Pancreas (tissue), 10 donors: ENCODE measurements around the gene DTL. TPM values are rescaled to one million over a fixed set of nuclear protein-coding genes. Genes with fewer than 3 reads are reported as not detected.
"Not testable (repeated sequence)": the region's sequence is repeated elsewhere in the genome, so short reads cannot be mapped to it uniquely, and the experiment has no call there.

Source experiments
- ATAC-seq, 4 donors: fragments of 200-7000 bp; cut with Tn5 transposase; one replicate each; pipeline versions ENCODE4 v1.8.0 to v1.9.1; 2020; ENCODE audit warnings: mild to moderate bottlenecking in 4 of 4, moderate library complexity in 4 of 4
- DNase-seq, 6 donors: peaks; one replicate each; pipeline ENCODE4 v3.0.0-alpha.2; 2020
- FAIRE-seq: peaks from 2 replicates; lab custom pipeline; 2012; peaks lifted over from hg19 to GRCh38; lab: Jason Lieb, UNC
- H3K27ac ChIP-seq, 4 donors: fragments of 200-600 bp; sonication (generic); 1 replicate in 3 of 4; 2 replicates in 1 of 4; pipeline versions ENCODE4 v1.5.0 to v1.8.0; 2020
- H3K27me3 ChIP-seq, 4 donors: fragments of 200-600 bp; one replicate each; pipeline ENCODE4 v1.8.0; 2021
- H3K36me3 ChIP-seq, 3 donors: fragments of 200-600 bp; sonication (generic) in 1 of 3; one replicate each; pipeline versions ENCODE4 v1.5.0 to v1.8.0; 2020 to 2021
- H3K4me1 ChIP-seq, 3 donors: fragments of 200-600 bp; one replicate each; pipeline ENCODE4 v1.8.0; 2021
- H3K4me3 ChIP-seq, 4 donors: fragments of 200-600 bp; sonication (generic) in 2 of 4; one replicate each; pipeline versions ENCODE4 v1.5.0 to v1.8.0; 2020 to 2021
- H3K9me3 ChIP-seq, 4 donors: fragments of 200-600 bp; one replicate each; pipeline ENCODE4 v1.8.0; 2021
- CTCF ChIP-seq, 4 donors: fragments of 200-600 bp; sonication (generic) in 3 of 4; IDR thresholded peaks; one replicate each; pipeline versions ENCODE4 v1.5.0 to v1.8.0; 2021; ENCODE audit warnings: antibody characterized with exemption in 4 of 4
- WGBS, 2 donors: extraction: QIAGEN DNeasy Blood & Tissue Kit; methylation state at CpG; one replicate each; pipeline ENCODE4 v1.1.7; 2013; 5-methylcytosine and 5-hydroxymethylcytosine counted together
- intact Hi-C, 3 donors: fragments of 100-400 bp; cut with DNase I; formaldehyde crosslinking; loops; one replicate each; pipeline versions ENCODE4 v1.11.1 to v1.14.2; 2022
- polyA plus RNA-seq, 2 donors: library from polyadenylated mRNA; stranded (reverse); fragments of 200-250 nt; gene quantifications; one replicate each; pipeline ENCODE4 v1.2.3, GENCODE V29; 2013
- total RNA-seq, 6 donors: library from RNA; stranded (reverse); fragmentation: NEBNext Ultra II Directional in 4 of 6; extraction: Animal tissue kit (Norgen Biotek cat#: 25700) in 4 of 6; gene quantifications; one replicate each; pipeline versions ENCODE4 v1.2.1 to v1.2.4, GENCODE V29; 2021 to 2023
- donor health status: healthy with polysubstance abuse.
- donor health status: DM: no; HTN: no; CAD: no; lungs with moderate emphysema.
- donor health status: DM: no; HTN: no; CAD: no.
- donor health status: control.
- donor health status: control.
- donor health status: Bipolar disorder and iron deficiency.
- donor health status: DM: yes; HTN: yes; CAD: no.
- donor health status: DM: no; HTN: no; CAD: no.
- donor health status: DM: no; HTN: no; CAD: no.
- donor health status: DM: yes; HTN: yes; CAD: no.

The DTL gene
- total RNA-seq = 1 to 10 TPM in 1 of 6 donors, under 1 TPM in 5; 0.05 to 1.1 (median 0.49) TPM
- under 1 TPM; 0.19 to 0.87 TPM for polyA plus RNA-seq

DNA sequence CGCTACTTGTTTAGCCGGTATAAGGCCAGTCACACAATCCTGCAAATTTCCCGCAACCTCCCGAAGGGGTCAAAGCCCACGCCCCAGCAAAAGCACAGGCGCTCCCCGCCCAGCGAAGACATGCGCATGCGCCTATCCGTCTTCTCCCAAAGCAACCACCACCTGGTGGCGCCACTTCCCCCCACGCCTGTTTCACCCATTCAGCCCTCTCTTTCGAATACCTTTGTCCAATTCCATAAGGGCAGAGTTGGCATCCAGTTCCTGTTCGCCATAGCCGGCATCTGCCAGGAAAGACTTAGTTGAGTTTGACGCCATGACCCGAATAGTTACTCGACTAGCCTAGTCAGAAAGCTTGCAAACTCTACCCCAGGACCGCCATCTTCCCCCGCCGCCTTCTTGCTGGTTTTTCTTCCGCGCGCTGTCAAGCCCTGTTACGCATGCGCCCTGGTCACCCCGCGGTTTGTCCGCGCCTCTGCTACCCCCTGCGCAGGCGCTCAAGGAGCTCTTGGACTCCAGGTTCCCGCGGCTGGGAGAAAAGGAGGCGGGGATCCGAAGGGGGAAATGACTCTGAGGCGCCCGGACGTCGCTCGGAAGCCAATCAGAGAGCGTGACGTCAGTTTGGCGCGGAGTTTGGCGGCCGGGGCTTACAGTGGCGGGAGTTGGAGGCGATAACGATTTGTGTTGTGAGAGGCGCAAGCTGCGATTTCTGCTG lies at the start of gene DTL, which contains the start of gene INTS7:
DTL (plus strand) TSS at position 626 of the 712 bp plus-strand sequence. CDS start 143 bp downstream, outside the sequence.
INTS7 (minus strand) TSS at position 435 of the 712 bp plus-strand sequence; CDS start at position 315, 120 bp downstream.
- Histone ChIP-seq H3K36me3 (no peaks in the 10 kb centered on the region), H3K27ac (peak within 1 kb of the TSS; percentile 71 to 88 (median 80)), H3K27me3 (no peaks in the 10 kb centered on the region), H3K4me3 (peak within 1 kb of the TSS; percentile 38 to 65 (median 46)), H3K4me1 (peaks cover 0 to 18% (median 4%) of the 10 kb centered on the region in 3 donors), H3K9me3 (no peaks in the 10 kb centered on the region)
- FAIRE-seq (peak; percentile 95), ATAC-seq (peak; percentile 91 to 97 (median 96)), DNase-seq (peak; percentile 98 to 100 (median 99))
- WGBS, 2 donors = 0% methylated on average over 53 of the region's 53 CpGs
- intact Hi-C loops = loop anchor here in 1 of 3 donors (10.0 kb wide), 1 partner anchor 350 kb away; no protein-coding TSS in a partner anchor
- peak; percentile 75 to 92 (median 89) for TF ChIP-seq CTCF (IDR thresholded peaks at IDR 0.05)

GRCh38 chr1:211986628-211987254 lies 48.8 kb upstream of the DTL start:
- H3K9me3 ChIP-seq = no peaks in the 10 kb centered on the region
- intact Hi-C loops = no loop called here
- no peaks in the 10 kb centered on the region for H3K36me3 ChIP-seq
- H3K27ac ChIP-seq = no peak overlapping the region
- 96 to 97% methylated on average over 7 of the region's 7 CpGs for WGBS, 2 donors
- FAIRE-seq (no peak), ATAC-seq (no peak), DNase-seq (no peak)
- no peaks in the 10 kb centered on the region for H3K27me3 ChIP-seq
- TF ChIP-seq CTCF (IDR thresholded peaks at IDR 0.05) = no peak
- no peaks in the 10 kb centered on the region for H3K4me1 ChIP-seq
- H3K4me3 ChIP-seq = no peak overlapping the region

DNA sequence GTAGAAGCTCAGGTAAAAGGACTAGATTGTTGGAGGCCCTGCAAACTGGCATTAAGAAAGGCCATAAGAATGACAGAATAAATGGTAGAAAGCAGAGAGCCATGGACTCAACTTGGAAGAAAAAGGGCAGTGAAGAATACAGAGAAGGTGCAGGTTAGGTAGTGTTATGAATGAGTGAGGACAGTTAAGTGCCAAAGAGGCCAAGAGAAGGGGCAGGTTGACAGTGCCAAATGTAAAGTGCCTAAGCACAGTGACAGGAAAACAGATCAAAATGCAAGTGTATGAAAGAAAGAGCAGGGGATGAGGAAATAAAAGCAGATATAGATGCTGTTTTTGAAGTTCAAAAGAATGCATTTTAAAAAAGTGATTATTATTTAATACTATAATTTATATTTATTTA lies 43.9 kb upstream of the DTL start:
- Histone ChIP-seq H3K9me3 (no peaks in the 10 kb centered on the region), H3K4me1 (no peaks in the 10 kb centered on the region), H3K36me3 (no peaks in the 10 kb centered on the region), H3K4me3 (no peak overlapping the region), H3K27ac (no peak overlapping the region), H3K27me3 (no peaks in the 10 kb centered on the region)
- no peak for TF ChIP-seq CTCF (IDR thresholded peaks at IDR 0.05)
- FAIRE-seq (no peak), ATAC-seq (no peak), DNase-seq (no peak)
- intact Hi-C loops = no loop called here

DNA sequence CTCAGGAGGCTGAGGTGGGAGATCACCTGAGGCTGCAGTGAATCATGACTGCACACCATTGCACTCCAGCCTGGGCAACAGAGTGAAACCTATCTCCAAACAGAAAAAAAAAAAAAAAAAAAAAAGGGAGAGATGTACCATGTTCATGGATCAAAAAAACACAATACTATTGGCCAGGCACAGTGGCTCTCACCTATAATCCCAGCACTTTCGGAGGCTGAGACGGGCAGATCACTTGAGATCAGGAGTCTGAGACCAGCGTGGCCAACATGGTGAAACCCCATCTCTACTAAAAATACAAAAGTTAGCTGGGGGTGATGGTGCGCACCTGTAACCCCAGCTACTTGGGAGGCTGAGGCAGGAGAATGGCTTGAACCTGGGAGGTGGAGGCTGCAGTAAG lies 38.1 kb upstream of the DTL start:
- ATAC-seq, DNase-seq, H3K9me3 ChIP-seq, H3K27me3 ChIP-seq, intact Hi-C loops, FAIRE-seq, H3K4me1 ChIP-seq, H3K36me3 ChIP-seq, H3K4me3 ChIP-seq, H3K27ac ChIP-seq: not testable (repeated sequence)
- 98% methylated on average over 4 of the region's 4 CpGs for WGBS, 2 donors

DNA sequence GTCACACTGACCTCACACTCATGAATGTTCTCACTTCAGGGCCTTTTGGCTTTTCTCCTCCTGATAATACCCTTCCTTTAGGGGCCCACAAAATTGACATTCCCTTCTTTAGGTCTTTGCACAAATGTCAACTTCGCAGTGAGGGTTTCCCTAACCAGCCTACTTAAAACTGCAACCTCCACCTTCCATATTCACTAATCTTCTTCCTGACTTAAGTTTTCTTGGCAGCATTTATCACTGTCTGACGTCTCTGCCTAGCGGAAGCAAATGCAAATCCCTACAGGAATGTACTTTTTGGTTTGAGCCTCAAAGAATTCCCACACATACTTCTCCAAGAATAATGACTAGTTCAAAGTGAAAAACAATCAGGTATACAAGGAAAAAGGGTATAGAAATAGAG lies 33.0 kb upstream of the DTL start:
- WGBS, 2 donors = 88 to 92% methylated on average over 3 of the region's 3 CpGs
- Histone ChIP-seq H3K9me3 (no peaks in the 10 kb centered on the region), H3K4me1 (no peaks in the 10 kb centered on the region), H3K4me3 (no peak overlapping the region), H3K27ac (no peak overlapping the region), H3K36me3 (no peaks in the 10 kb centered on the region), H3K27me3 (no peaks in the 10 kb centered on the region)
- no peak for TF ChIP-seq CTCF (IDR thresholded peaks at IDR 0.05)
- FAIRE-seq = no peak
- DNase-seq = no peak
- intact Hi-C loops = no loop called here
- no peak for ATAC-seq
